Measurements from ENCODE around the gene RDH8.

The RDH8 gene

DNA sequence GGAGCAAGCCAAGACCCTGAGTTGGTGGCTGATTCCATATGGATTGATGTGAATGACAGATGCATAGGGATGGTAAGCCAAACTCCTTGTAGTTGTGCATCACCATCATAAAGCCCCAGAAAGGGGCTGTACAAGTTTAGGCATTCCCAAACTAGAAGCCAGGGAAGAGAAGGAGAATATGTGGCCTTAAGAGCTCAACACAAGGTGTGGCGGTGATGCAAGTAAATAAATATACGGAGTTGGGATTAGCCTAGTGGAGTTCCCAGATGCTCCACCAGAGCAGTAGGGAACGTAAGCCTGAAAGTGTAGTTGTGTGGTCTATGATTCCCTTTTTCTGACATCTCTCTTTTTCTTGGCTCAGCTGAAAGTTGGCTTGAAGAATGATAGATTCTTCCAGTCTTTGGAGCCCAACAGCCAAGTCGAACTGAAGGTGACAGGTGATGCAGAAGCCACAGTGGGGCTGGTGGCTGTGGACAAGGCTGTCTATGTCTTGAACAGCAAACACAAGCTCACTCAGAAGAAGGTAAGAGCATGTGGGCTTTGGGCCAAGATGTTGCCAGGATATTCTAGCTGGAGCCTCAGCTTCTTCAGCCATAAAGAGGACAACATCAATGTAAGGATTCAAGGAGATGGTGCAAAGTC lies 30.1 kb downstream of the RDH8 start (continued):
- TF ChIP-seq, protein P1, sequence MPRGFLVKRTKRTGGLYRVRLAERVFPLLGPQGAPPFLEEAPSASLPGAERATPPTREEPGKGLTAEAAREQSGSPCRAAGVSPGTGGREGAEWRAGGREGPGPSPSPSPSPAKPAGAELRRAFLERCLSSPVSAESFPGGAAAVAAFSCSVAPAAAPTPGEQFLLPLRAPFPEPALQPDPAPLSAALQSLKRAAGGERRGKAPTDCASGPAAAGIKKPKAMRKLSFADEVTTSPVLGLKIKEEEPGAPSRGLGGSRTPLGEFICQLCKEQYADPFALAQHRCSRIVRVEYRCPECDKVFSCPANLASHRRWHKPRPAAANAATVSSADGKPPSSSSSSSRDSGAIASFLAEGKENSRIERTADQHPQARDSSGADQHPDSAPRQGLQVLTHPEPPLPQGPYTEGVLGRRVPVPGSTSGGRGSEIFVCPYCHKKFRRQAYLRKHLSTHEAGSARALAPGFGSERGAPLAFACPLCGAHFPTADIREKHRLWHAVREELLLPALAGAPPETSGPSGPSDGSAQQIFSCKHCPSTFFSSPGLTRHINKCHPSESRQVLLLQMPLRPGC (tag by site-specific recombination; IDR thresholded peaks at IDR 0.05): no peak
- TF ChIP-seq ZNF629 (tag by site-specific recombination; IDR thresholded peaks at IDR 0.05): no peak
- no peak for TF ChIP-seq OVOL3 (tag by site-specific recombination; IDR thresholded peaks at IDR 0.05)
- TF ChIP-seq HOXA7 (CRISPR knock-in tag; IDR thresholded peaks at IDR 0.05; ENCODE audit: borderline replicate concordance): no peak
- TF ChIP-seq, protein P2, sequence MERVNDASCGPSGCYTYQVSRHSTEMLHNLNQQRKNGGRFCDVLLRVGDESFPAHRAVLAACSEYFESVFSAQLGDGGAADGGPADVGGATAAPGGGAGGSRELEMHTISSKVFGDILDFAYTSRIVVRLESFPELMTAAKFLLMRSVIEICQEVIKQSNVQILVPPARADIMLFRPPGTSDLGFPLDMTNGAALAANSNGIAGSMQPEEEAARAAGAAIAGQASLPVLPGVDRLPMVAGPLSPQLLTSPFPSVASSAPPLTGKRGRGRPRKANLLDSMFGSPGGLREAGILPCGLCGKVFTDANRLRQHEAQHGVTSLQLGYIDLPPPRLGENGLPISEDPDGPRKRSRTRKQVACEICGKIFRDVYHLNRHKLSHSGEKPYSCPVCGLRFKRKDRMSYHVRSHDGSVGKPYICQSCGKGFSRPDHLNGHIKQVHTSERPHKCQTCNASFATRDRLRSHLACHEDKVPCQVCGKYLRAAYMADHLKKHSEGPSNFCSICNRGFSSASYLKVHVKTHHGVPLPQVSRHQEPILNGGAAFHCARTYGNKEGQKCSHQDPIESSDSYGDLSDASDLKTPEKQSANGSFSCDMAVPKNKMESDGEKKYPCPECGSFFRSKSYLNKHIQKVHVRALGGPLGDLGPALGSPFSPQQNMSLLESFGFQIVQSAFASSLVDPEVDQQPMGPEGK (tag by site-specific recombination; IDR thresholded peaks at IDR 0.05): no peak
- TF ChIP-seq ZFP41 (tag by site-specific recombination; IDR thresholded peaks at IDR 0.05; ENCODE audit: borderline replicate concordance): no peak
- TF ChIP-seq ZNF19 (tag by site-specific recombination; IDR thresholded peaks at IDR 0.05; ENCODE audit: low read depth): no peak
- TF ChIP-seq ZBTB17 (tag by site-specific recombination; IDR thresholded peaks at IDR 0.05): no peak
- no peak for TF ChIP-seq ZNF175 (tag by site-specific recombination; IDR thresholded peaks at IDR 0.05)
- no peak for TF ChIP-seq GLI4 (tag by site-specific recombination; IDR thresholded peaks at IDR 0.05)
- TF ChIP-seq, protein P3, sequence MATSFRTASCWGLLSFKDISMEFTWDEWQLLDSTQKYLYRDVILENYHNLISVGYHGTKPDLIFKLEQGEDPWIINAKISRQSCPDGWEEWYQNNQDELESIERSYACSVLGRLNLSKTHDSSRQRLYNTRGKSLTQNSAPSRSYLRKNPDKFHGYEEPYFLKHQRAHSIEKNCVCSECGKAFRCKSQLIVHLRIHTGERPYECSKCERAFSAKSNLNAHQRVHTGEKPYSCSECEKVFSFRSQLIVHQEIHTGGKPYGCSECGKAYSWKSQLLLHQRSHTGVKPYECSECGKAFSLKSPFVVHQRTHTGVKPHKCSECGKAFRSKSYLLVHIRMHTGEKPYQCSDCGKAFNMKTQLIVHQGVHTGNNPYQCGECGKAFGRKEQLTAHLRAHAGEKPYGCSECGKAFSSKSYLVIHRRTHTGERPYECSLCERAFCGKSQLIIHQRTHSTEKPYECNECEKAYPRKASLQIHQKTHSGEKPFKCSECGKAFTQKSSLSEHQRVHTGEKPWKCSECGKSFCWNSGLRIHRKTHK (tag by site-specific recombination; IDR thresholded peaks at IDR 0.05): peak; percentile 73
- TF ChIP-seq GLIS1 (tag by site-specific recombination; IDR thresholded peaks at IDR 0.05): no peak
- TF ChIP-seq ZNF423 (tag by site-specific recombination; IDR thresholded peaks at IDR 0.05): no peak
- TF ChIP-seq, protein P4, sequence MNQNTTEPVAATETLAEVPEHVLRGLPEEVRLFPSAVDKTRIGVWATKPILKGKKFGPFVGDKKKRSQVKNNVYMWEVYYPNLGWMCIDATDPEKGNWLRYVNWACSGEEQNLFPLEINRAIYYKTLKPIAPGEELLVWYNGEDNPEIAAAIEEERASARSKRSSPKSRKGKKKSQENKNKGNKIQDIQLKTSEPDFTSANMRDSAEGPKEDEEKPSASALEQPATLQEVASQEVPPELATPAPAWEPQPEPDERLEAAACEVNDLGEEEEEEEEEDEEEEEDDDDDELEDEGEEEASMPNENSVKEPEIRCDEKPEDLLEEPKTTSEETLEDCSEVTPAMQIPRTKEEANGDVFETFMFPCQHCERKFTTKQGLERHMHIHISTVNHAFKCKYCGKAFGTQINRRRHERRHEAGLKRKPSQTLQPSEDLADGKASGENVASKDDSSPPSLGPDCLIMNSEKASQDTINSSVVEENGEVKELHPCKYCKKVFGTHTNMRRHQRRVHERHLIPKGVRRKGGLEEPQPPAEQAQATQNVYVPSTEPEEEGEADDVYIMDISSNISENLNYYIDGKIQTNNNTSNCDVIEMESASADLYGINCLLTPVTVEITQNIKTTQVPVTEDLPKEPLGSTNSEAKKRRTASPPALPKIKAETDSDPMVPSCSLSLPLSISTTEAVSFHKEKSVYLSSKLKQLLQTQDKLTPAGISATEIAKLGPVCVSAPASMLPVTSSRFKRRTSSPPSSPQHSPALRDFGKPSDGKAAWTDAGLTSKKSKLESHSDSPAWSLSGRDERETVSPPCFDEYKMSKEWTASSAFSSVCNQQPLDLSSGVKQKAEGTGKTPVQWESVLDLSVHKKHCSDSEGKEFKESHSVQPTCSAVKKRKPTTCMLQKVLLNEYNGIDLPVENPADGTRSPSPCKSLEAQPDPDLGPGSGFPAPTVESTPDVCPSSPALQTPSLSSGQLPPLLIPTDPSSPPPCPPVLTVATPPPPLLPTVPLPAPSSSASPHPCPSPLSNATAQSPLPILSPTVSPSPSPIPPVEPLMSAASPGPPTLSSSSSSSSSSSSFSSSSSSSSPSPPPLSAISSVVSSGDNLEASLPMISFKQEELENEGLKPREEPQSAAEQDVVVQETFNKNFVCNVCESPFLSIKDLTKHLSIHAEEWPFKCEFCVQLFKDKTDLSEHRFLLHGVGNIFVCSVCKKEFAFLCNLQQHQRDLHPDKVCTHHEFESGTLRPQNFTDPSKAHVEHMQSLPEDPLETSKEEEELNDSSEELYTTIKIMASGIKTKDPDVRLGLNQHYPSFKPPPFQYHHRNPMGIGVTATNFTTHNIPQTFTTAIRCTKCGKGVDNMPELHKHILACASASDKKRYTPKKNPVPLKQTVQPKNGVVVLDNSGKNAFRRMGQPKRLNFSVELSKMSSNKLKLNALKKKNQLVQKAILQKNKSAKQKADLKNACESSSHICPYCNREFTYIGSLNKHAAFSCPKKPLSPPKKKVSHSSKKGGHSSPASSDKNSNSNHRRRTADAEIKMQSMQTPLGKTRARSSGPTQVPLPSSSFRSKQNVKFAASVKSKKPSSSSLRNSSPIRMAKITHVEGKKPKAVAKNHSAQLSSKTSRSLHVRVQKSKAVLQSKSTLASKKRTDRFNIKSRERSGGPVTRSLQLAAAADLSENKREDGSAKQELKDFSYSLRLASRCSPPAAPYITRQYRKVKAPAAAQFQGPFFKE (tag by site-specific recombination; IDR thresholded peaks at IDR 0.05; ENCODE audit: borderline replicate concordance): no peak
- no peak for TF ChIP-seq HOXC10 (CRISPR knock-in tag; IDR thresholded peaks at IDR 0.05)
- TF ChIP-seq ZNF121 (tag by site-specific recombination; IDR thresholded peaks at IDR 0.05): no peak
- TF ChIP-seq ZNF354C (tag by site-specific recombination; IDR thresholded peaks at IDR 0.05; ENCODE audit: borderline replicate concordance, low read depth): no peak
- TF ChIP-seq ZSCAN30 (tag by site-specific recombination; IDR thresholded peaks at IDR 0.05): no peak
- TF ChIP-seq, protein P5, sequence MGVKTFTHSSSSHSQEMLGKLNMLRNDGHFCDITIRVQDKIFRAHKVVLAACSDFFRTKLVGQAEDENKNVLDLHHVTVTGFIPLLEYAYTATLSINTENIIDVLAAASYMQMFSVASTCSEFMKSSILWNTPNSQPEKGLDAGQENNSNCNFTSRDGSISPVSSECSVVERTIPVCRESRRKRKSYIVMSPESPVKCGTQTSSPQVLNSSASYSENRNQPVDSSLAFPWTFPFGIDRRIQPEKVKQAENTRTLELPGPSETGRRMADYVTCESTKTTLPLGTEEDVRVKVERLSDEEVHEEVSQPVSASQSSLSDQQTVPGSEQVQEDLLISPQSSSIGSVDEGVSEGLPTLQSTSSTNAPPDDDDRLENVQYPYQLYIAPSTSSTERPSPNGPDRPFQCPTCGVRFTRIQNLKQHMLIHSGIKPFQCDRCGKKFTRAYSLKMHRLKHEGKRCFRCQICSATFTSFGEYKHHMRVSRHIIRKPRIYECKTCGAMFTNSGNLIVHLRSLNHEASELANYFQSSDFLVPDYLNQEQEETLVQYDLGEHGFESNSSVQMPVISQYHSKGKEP (tag by site-specific recombination; IDR thresholded peaks at IDR 0.05): no peak
- no peak for TF ChIP-seq PRDM1 (tag by site-specific recombination; IDR thresholded peaks at IDR 0.05)
- no peak for TF ChIP-seq ZNF24 (tag by site-specific recombination; IDR thresholded peaks at IDR 0.05)
- TF ChIP-seq TCF7L2 (IDR thresholded peaks at IDR 0.05; ENCODE audit: borderline replicate concordance, low read depth, low read length): no peak
- TF ChIP-seq ZNF670 (tag by site-specific recombination; IDR thresholded peaks at IDR 0.05; ENCODE audit: low read depth): peak; percentile 31; the same call in 1 of the 2 replicates
- no peak for TF ChIP-seq ZNF843 (tag by site-specific recombination; IDR thresholded peaks at IDR 0.05)
- no peak for TF ChIP-seq ZNF610 (tag by site-specific recombination; IDR thresholded peaks at IDR 0.05; ENCODE audit: borderline replicate concordance)
- TF ChIP-seq ZNF10 (tag by site-specific recombination; IDR thresholded peaks at IDR 0.05): no peak
- no peak for TF ChIP-seq ZNF701 (tag by site-specific recombination; IDR thresholded peaks at IDR 0.05)
- TF ChIP-seq REPIN1 (tag by site-specific recombination; IDR thresholded peaks at IDR 0.05; ENCODE audit: low read depth): no peak
